ENCODE measurements around the gene MPST.

DNA sequence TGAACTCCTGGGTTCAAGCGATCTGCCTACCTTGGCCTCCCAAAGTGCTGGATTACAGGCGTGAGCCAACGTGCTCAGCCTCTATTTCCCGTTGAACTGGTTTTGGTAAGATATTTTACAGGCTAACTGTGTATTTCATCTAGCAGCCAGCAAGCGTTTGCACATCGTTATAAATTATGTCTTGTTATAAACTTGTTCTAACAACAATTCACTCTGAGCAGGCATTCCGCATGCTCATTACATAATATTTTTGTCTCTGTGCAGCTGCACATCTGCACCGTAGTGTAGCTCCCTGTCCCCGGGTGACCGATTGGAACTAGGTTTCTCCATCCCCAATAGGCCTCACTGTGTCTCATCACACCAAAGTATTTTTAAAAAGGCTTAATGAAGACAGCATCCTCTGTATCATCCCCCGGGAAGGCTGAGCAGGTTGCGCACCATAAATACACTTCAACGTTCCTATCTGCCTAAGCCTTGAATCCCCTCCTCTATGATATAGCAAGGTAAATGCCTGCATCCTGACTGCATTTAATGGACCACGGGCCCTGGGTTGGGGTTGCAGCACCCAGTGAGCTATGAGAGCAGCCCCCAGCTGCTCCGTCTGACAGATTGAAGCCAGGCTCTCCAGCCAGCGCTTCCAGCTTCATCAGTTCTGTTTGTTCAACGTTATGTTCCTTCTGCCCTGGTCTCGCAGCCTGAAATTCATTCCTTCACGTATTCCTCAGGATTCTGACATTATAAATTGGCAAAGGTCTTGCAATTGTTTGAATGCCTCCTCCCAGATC lies 48.0 kb upstream of the MPST start:
- TF ChIP-seq, protein P1, sequence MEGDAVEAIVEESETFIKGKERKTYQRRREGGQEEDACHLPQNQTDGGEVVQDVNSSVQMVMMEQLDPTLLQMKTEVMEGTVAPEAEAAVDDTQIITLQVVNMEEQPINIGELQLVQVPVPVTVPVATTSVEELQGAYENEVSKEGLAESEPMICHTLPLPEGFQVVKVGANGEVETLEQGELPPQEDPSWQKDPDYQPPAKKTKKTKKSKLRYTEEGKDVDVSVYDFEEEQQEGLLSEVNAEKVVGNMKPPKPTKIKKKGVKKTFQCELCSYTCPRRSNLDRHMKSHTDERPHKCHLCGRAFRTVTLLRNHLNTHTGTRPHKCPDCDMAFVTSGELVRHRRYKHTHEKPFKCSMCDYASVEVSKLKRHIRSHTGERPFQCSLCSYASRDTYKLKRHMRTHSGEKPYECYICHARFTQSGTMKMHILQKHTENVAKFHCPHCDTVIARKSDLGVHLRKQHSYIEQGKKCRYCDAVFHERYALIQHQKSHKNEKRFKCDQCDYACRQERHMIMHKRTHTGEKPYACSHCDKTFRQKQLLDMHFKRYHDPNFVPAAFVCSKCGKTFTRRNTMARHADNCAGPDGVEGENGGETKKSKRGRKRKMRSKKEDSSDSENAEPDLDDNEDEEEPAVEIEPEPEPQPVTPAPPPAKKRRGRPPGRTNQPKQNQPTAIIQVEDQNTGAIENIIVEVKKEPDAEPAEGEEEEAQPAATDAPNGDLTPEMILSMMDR (IDR thresholded peaks at IDR 0.05 in 2 of 3, conservative IDR thresholded peaks at IDR 0.05 in 1 of 3; ENCODE audit: borderline replicate concordance in 1 of 3, insufficient read depth in 1 of 3, low read depth in 2 of 3, low read length in 2 of 3), result no peak
- TF ChIP-seq, protein P2, sequence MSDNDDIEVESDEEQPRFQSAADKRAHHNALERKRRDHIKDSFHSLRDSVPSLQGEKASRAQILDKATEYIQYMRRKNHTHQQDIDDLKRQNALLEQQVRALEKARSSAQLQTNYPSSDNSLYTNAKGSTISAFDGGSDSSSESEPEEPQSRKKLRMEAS (IDR thresholded peaks at IDR 0.05), result no peak
- TF ChIP-seq POLR2A (IDR thresholded peaks at IDR 0.05; ENCODE audit: borderline replicate concordance, extremely low read depth, insufficient read depth, insufficient read length) (no peak), SRF (IDR thresholded peaks at IDR 0.05; ENCODE audit: low read depth) (no peak), EZH2 (IDR thresholded peaks at IDR 0.05) (no peak), RAD21 (IDR thresholded peaks at IDR 0.05; ENCODE audit: low read depth) (no peak)
